GM10266 (cell line): ENCODE data around the gene MAP6.

Source experiments
- DNase-seq: peaks from one replicate; pipeline ENCODE4 v3.0.0; 2012; ENCODE audit errors: extremely low spot score
- TF ChIP-seq, protein P1 (sequence below): IDR thresholded peaks from 2 replicates; pipeline ENCODE4 v1.5.1; 2012; ENCODE audit warnings: mild to moderate bottlenecking, low read depth; ENCODE audit not compliant: control insufficient read depth, insufficient read depth; ENCODE audit errors: missing control alignments

MAP6 gene

DNA sequence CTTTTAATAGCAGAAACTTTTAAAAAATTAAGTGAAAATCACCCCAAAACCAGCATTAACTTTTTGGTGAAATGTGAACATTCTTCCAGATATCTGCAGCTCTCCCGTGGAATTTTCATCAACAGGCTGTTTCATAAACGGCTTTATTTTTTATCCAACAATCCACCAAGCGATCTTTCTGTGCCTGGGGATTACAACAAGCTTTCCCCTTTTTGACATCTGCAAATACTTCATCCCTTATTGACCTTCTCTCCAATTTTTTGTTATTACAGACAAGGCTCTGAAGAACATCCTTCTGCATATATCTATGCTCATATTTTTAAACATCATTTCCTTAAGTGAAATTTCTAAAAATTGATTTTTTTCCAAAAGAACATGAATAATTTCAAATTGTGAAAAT lies 112.6 kb downstream of the MAP6 start:
- TF ChIP-seq, protein P1, sequence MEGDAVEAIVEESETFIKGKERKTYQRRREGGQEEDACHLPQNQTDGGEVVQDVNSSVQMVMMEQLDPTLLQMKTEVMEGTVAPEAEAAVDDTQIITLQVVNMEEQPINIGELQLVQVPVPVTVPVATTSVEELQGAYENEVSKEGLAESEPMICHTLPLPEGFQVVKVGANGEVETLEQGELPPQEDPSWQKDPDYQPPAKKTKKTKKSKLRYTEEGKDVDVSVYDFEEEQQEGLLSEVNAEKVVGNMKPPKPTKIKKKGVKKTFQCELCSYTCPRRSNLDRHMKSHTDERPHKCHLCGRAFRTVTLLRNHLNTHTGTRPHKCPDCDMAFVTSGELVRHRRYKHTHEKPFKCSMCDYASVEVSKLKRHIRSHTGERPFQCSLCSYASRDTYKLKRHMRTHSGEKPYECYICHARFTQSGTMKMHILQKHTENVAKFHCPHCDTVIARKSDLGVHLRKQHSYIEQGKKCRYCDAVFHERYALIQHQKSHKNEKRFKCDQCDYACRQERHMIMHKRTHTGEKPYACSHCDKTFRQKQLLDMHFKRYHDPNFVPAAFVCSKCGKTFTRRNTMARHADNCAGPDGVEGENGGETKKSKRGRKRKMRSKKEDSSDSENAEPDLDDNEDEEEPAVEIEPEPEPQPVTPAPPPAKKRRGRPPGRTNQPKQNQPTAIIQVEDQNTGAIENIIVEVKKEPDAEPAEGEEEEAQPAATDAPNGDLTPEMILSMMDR, result no peak
- no peak for DNase-seq

DNA sequence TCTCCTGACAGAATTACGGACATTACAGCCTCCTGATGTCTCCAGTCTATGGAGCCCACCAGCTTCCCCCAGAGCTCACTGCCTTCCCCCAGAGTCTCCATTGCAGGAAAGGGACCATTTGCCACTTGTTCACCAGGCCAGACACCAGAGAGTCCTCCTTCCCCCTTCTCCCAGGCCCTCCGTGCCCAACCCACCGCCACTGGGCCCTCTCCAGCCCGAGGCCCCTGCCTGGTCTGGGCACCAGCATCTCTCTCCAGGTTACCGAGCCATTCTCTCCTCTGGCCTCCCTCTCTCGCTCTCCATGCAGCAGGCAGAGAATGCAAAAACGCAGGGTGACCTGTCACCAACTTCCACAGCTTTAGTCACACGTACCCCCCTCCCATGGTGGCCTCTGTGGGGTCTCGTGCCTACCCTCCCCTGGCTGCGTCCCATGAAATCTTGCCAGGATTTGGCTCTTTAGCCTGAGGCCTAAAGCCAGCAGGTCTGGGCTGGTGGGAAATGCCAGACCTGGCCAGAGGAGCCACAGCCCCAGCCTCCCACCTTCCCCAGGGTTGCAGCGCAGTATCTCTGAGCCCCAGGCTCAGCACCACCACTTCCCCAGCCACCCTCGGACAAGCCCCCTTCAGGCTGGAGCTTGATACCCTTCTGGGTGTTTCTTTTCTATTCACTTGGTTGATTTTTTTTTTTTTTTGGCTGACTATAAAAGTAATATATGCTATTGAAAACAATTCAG lies 113.6 kb downstream of the MAP6 start:
- TF ChIP-seq, protein P1, result no peak

DNA sequence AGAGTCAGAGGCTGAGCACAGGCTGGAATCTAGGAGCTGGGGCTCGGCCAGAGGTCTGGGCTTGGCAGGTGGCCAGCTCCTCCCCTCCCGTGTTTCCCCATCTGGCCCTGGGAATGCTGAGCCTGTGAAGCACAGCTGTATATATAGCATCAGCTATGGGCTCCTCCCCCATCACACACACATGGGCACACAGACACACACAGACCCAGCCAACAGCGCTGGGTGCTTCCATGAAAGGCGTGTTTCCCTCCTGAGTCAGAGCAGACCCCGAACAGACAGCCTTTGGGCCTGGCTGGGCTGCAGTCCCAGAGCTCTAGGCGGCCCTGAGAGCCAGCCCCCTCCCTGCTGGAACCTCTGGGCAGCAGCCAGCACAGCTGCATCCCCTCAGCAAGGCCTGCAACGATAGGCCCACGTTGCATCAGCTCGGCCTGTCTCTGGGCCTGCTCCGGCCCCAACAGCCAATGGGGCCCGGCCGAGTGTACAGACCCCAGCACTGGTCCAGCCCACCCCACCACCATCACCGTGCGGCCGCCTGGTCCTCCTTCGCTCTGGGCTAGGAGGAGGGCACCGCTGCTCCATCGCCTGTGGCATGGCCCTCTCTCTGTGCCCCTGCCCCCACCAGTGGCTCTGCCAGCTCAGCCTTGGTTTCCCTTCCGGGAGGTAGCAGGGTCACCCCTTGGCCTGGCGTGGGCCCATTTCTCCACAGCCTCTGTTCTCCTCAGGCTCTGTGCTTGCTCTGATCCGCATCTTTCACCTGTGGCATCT lies 114.4 kb downstream of the MAP6 start:
- TF ChIP-seq, protein P1, result no peak
- DNase-seq, result no peak

More for the DNA sequence above, 113.6 kb downstream of the MAP6 start:
- no peak for DNase-seq

DNA sequence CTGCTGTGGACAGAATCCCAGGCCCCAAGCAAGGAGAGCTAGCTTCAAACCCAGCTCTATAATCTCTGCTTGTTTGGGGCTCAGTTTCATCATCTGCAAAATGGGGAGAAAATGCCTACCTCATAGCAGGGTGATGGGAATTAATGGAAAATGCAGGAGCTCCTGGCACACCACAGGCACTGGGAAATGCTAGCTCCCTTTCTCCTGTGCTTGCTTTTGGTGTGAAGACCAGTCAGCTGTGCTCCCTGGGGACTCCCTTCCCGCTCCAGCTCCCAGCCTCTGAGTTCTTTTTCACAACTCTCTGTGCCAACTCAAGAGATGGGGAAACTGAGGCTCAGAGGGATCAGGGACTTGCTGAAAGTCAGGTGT lies 115.0 kb downstream of the MAP6 start:
- DNase-seq, result no peak
- TF ChIP-seq, protein P1, result no peak

DNA sequence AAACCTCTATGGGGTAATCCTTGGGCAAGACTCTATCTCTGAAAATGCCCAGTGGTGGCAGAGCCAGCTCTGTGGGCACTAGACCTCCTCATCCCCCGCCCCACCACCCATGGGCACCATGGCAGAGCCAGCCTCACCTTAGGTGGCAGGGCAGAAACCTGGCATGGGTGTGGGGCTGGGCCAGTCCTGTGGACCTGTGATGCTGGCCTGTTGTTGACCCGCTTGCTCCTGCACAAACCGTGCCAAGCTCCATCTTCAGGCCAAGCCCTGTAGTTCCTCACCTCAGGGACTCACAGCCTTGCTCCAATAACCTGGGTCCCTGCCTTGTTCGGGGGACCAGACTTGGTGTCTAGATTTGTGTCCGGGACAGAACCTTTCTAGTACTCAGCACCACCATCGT lies 115.7 kb downstream of the MAP6 start:
- TF ChIP-seq, protein P1, result no peak
- no peak for DNase-seq

DNA sequence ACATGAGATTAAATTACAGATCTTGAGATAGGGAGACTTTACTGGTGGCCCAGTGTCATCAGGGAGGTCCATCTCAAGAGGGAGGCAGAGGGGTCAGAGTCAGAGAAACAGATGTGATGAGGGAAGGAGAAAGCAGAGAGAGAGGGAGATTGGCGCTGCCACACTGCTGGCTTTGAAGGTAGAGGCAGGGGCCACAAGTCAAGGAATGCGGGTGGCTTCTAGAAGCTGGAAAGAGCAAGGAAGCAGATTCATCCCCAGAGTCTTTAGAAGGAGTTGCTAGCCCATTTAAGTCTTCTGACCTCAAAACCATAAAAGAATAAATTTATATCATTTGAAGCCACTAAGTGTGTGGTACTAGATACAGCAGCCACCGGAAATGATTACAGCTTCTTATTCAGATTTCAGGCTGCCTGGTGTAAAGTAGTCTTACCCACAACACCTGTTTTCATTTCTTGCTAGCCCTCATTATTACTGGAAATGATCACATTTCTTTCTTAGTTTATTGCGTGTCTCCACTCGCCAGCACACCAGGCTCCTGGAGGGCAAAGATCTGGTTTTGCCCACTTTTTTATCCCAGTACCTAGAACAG lies 119.4 kb downstream of the MAP6 start:
- TF ChIP-seq, protein P1, result no peak
- no peak for DNase-seq
